NCI-H1930 (cell line): ENCODE measurements around the gene TMEM244.
"Not testable (repeated sequence)": the region's sequence is repeated elsewhere in the genome, so short reads cannot be mapped to it uniquely, and the experiment has no call there.

ENCODE experiments used
- DNase-seq, 2 experiments: peaks; one replicate each; lab custom pipeline; 2025; lab: John Stamatoyannopoulos, UW

Gene TMEM244

DNA sequence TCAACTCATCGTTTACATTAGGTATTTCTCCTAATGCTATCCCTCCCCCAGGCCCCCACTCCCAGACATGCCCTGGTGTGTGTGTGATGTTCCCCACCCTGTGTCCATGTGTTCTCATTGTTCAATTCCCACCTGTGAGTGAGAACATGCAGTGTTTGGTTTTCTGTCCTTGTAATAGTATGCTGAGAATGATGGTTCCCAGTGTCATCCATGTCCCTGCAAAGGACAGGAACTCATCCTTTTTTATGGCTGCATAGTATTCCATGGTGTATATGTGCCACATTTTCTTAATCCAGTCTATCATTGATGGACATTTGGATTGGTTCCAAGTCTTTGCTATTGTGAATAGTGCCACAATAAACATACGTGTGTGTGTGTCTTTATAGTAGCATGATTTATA lies 54.0 kb downstream of the TMEM244 start:
- not testable (repeated sequence) for DNase-seq

DNA sequence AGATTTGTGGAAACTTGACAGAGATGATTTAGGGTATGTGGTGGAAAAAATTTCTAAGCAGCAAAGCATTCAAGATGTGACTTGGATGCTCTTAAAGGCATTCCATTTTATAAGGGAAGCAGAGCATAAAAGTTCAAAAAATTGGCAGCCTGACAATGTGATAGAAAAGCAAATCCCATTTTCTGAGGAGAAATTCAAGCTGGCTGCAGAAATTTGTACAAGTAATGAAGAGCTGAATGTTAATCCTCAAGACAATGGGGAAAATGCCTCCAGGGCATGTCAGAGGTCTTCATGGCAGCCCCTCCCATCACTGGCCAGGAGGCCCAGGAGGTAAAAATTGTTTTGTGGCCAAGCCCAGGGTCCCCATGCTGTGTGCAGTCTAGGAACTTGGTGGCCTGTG lies 58.2 kb downstream of the TMEM244 start:
- DNase-seq = not testable (repeated sequence)

DNA sequence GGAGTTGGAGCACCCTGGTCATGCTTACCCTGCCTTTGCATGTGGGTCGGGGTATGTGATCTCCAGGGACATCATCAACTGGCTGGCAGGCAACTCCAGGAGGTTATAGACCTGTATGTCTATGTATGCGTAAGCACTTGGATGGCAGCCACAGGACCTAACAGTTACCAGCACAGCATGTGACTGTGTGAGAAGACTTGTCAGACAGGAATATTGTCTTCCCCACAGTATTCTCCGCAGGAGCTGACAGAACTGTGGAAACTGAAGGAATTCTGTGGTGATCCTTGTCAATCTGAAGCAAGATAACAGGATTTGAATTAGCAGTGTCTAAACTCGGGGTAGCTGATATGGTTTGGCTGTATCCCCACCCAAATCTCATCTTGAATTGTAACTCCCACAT lies 59.2 kb downstream of the TMEM244 start:
- DNase-seq = no peak

DNA sequence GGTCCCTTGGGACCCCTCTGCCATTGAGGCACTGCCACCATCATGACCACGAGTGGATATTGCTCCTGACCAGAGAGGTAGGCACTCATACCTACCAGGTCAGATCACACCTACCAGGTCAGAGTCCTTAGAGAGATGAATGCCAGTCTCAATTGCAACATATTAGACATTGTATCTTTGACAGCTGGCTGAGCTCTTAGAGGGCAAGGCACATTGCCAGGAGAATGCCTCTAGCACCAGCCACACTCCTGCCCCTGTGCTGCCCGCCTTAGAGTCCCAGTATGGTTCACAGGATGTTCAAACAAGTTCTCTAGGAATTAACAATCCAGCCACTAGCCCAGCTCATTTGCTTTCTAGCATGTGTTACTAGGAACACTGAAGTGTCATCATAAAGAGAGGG lies 65.9 kb downstream of the TMEM244 start:
- DNase-seq = no peak

DNA sequence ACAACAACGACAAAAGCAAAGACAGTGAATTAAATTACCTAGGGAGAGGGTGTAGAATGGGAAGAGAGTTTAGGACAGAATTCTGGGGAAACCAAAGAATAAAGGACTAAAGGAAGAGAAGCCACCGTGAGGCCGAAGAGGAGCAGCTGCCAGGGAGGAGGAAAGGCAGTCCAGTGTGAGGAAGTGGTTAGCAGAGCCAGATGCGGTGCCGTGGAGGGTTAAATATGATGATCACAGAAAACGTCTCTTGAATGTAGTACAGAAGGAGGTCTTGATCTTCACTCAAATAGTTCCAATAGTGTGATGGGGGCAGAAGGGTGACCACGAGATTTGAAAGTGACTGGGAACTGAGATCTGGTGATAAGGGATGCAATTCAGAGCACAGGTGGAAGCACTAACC lies 67.7 kb downstream of the TMEM244 start:
- DNase-seq = no peak

DNA sequence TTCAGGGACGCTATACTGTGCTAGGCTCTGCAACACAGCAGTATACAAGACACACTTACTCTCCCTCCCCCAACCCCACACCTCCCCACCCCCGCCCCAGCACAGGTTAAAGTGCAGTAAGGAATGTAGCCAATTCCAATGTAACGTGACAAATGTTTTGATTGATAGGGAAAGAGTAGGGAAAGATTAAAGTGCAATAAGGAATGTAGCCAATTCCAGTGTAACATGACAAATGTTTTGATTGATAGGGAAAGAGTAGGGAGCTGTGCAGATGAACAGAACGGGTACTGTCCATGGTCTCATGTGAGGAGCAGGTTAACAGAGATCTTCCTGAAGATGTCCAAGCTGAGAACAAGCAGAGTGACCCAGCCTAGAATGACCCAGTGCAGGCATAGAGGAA lies 69.1 kb downstream of the TMEM244 start:
- DNase-seq = no peak

DNA sequence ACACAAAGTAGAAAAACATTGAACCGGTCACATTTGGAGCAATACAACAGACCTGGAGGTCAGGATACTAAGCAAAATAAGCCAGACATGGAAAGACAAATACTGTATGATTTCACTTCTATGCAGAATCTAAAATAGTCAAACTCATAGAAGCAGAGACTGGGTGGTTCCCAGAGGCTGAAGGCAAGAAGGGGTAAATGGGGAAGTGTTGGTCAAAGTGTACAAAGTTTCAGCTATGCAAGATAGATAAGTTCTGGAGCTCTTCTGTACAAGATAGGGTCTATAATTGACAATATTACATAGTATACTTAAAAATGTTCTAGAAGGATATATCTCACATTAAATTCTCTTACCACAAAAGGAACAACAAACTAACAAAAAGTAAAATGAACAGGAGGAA lies 70.3 kb downstream of the TMEM244 start:
- DNase-seq = no peak

DNA sequence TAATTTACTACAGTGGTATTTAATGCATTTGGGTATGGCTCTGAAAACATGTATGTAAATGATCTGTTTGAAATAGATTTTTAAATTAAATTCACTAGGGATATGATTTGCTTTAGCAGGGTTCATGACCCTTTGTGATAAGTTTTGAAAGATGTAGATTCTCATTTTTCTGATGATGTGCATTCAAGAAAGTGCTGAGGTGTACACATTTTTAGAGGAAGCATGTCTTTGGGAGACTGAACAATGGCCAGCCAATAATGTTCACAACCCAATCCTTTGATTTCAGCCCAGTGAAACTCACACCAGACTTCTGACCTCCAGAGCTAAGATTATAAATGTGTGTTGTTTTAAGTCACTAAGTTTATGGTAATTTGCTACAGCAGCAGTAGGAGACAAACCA lies 71.1 kb downstream of the TMEM244 start:
- DNase-seq = no peak

DNA sequence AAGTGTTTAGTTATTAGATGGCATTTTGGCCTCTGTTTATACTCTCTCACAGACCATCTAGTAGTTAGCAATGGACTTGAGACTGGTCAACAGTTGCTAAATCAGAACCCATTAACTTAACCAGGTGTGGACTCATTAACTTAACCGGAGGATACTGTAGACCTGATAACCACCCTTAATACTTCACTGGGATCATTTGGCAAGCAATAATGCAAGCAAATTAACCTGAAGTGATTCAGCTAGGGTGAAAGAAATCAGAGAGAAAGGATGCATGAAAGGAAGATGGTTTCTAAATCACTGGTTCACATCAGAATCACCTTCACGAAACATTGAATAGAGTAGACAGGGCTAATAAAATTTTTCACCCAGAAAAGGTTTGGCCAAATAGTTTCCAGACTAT lies 73.3 kb downstream of the TMEM244 start:
- no peak for DNase-seq

DNA sequence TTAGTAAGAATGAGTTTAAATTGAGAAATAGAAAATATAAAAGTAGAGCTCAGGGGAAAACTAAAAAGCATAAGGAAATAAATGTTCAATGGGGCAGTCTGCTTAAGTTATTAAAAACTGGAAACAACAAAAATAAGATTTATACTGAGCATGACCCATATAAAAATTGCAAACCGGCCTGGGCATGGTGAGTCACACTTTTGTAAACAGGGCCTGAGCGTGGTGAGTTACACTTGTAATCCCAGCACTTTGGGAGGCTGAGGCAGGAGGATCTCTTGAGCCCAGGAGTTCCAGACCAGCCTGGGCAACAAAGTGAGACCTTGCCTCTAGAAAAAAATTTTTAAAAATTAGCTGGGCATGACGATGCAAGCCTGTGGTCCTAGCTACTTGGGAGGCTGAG lies 74.6 kb downstream of the TMEM244 start:
- no peak for DNase-seq

DNA sequence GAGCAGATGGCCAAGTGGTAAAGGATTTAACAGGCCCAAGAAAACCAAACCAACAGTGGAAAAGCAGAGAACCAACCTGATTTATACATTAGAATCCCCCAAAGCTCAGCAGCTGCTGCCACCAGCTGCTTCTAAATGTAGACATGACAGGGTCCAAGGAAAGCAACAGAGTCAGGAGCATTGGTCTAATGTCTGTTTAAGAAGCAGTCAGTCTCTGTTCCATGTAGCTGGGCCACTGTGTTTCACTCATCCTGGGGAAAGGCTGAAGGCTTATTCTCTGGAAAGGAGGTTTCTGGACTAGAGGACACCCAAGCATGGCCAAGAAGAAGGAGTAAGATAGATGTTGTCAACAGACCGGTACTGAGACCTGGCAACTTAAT lies 75.4 kb downstream of the TMEM244 start:
- DNase-seq = no peak

DNA sequence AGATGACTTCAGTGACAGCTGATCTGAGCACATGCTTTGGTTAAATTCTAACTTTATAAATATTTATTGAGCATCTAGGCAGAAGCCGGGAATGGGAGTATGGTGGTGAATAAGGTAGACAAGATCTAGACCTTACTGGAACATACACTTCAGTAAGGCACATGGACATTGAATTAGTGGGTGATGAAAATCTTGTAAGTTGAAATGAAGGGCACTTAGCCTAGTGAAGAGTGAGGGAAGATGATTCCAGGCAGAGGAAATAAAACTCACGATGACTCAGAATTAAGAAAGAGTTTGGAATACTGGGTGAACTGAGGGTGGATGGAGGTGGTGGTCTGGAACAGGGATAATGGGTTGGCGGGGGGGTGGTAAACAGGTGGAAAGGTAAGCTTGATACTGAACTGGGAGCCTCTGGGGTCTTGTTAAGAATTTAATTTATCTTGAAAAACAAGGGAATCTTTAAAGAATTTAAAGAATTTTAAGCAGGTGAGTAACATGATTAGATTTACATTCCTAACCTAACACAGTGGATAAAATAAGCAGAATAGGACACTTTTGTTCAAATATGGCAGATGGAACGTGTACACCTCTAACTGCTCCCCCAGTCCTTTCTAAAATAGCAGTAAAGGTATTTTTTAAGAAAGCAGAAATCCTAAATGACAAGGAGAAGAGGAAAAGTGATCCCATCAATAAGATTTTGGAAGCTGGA lies 75.9 kb downstream of the TMEM244 start:
- no peak for DNase-seq
